ENCODE measurements around the gene LRRC23. TPM values are rescaled to one million over a fixed set of nuclear protein-coding genes. Genes with fewer than 3 reads are reported as not detected.
"Not testable (repeated sequence)": the region's sequence is repeated elsewhere in the genome, so short reads cannot be mapped to it uniquely, and the experiment has no call there.

The LRRC23 gene
- total RNA-seq, 1 donor, result 7.6 TPM

DNA sequence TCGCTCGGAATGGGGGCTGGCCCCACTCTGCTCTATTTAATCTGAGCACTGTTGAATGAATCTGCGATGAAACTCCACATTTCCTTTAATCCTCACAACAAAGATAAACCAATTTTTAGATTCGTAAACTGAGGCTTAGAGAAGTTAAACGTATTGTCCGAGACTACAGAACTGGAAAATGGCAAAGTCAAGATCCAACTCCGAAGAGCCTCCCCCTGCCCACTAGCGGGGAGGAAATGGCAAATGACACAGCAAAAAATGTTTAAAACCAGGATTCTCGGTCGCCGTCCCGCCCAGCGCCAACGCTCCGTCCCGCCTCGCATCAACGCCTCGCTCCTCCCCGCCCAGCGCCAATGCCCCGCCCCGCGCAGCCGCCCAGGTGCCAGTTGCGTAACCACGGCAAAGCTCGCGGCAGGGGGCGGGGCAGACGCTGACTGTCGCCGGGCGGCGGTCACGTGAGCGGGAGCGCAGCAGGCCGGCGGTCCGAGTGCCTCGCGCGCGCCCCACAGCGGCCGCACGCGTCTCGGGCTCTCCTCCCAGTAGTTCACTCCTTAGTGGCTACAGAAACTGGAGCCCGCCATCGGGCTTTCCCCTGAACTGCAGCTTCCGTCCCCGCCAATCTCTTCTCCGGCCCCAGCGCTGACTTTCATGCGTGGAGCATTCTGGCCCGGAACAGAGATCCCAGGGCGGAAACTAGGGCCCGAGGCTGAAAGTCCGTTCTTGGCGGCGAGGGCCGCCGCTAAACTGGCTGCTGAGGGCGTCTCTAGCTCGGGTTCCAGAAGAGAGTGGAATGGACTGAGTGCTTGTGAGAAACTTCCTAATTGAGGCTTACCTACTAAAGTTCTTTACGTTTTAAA is 13.6 kb upstream of the LRRC23 start:
- no peaks in the 10 kb centered on the region for H4K20me1 ChIP-seq (ENCODE audit: insufficient read depth, low read length)
- TF ChIP-seq, protein P1, sequence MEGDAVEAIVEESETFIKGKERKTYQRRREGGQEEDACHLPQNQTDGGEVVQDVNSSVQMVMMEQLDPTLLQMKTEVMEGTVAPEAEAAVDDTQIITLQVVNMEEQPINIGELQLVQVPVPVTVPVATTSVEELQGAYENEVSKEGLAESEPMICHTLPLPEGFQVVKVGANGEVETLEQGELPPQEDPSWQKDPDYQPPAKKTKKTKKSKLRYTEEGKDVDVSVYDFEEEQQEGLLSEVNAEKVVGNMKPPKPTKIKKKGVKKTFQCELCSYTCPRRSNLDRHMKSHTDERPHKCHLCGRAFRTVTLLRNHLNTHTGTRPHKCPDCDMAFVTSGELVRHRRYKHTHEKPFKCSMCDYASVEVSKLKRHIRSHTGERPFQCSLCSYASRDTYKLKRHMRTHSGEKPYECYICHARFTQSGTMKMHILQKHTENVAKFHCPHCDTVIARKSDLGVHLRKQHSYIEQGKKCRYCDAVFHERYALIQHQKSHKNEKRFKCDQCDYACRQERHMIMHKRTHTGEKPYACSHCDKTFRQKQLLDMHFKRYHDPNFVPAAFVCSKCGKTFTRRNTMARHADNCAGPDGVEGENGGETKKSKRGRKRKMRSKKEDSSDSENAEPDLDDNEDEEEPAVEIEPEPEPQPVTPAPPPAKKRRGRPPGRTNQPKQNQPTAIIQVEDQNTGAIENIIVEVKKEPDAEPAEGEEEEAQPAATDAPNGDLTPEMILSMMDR (IDR thresholded peaks at IDR 0.05; ENCODE audit: extremely low read depth, low read depth, low read length), result peak; percentile 74
- peak overlapping the region; percentile 66 for H3K4me3 ChIP-seq (ENCODE audit: insufficient read depth, low read length)
- peak overlapping the region; percentile 89 for H2AFZ ChIP-seq (ENCODE audit: low read length)
- H3K27me3 ChIP-seq (ENCODE audit: insufficient read depth, low read length), result no peaks in the 10 kb centered on the region
- H3K27ac ChIP-seq (ENCODE audit: low read depth, low read length), result peak overlapping the region; percentile 71
- no peaks in the 10 kb centered on the region for H3K9me3 ChIP-seq (ENCODE audit: low read depth, low read length)
- peak; percentile 99 for DNase-seq (ENCODE audit: insufficient read length, low spot score, missing footprints)
- no peaks in the 10 kb centered on the region for H3K79me2 ChIP-seq (ENCODE audit: insufficient read depth, low read length)
- peaks cover 4% of the 10 kb centered on the region for H3K36me3 ChIP-seq (ENCODE audit: insufficient read depth, low read length)
- H3K4me1 ChIP-seq (ENCODE audit: insufficient read depth, low read length), result peaks cover 11% of the 10 kb centered on the region
- peak overlapping the region; percentile 82 for H3K4me2 ChIP-seq (ENCODE audit: insufficient read depth, low read length)

DNA sequence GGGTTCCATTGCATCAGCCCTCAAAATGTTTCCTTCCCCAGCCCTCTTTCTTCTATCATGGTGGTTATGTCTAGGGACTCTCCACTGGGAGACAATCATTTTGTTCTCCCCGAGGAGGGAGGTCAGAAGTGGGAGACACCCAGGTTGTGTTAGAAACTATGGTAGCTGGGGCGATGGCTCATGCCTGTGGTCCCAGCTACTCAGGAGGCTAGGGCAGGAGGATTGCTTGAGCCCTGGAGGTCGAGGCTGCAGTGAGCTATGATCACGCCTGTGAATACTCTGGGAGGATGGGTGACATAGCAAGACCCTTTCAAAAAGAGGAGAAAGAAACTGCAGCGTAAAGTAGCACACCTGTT is 13.0 kb upstream of the LRRC23 start:
- DNase-seq (ENCODE audit: insufficient read length, low spot score, missing footprints), result no peak
- Histone ChIP-seq H3K4me2 (ENCODE audit: insufficient read depth, low read length) (peak overlapping the region; percentile 82), H3K4me1 (ENCODE audit: insufficient read depth, low read length) (peaks cover 11% of the 10 kb centered on the region), H3K27ac (ENCODE audit: low read depth, low read length) (peak overlapping the region; percentile 71), H3K79me2 (ENCODE audit: insufficient read depth, low read length) (no peaks in the 10 kb centered on the region), H3K4me3 (ENCODE audit: insufficient read depth, low read length) (peak overlapping the region; percentile 66), H3K36me3 (ENCODE audit: insufficient read depth, low read length) (peaks cover 4% of the 10 kb centered on the region), H3K9me3 (ENCODE audit: low read depth, low read length) (no peaks in the 10 kb centered on the region), H4K20me1 (ENCODE audit: insufficient read depth, low read length) (no peaks in the 10 kb centered on the region), H3K27me3 (ENCODE audit: insufficient read depth, low read length) (no peaks in the 10 kb centered on the region), H2AFZ (ENCODE audit: low read length) (peak overlapping the region; percentile 89)
- TF ChIP-seq, protein P1 (IDR thresholded peaks at IDR 0.05; ENCODE audit: extremely low read depth, low read depth, low read length), result no peak

DNA sequence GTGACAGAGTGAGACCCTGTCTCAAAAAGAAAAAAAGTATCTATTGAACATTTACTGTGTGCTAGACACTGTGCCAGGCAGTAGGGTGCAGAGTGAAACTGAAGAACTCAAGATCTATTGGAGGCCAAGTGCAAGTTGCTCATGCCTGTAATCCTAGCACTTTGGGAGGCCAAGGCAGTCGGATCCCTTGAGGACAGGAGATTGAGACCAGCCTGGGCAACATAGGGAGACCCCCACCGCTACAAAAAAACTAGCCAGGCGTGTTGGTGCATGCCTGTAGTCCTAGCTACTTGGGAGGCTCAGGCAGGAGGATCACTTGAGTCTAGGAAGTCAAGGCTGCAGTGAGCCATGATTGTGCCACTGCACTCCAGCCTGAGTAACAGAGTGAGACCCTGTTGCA is 11.9 kb upstream of the LRRC23 start:
- H2AFZ ChIP-seq (ENCODE audit: low read length); DNase-seq (ENCODE audit: insufficient read length, low spot score, missing footprints); H3K4me2 ChIP-seq (ENCODE audit: insufficient read depth, low read length); H3K9me3 ChIP-seq (ENCODE audit: low read depth, low read length); H3K36me3 ChIP-seq (ENCODE audit: insufficient read depth, low read length); H4K20me1 ChIP-seq (ENCODE audit: insufficient read depth, low read length); H3K27me3 ChIP-seq (ENCODE audit: insufficient read depth, low read length); H3K4me3 ChIP-seq (ENCODE audit: insufficient read depth, low read length); H3K79me2 ChIP-seq (ENCODE audit: insufficient read depth, low read length); H3K27ac ChIP-seq (ENCODE audit: low read depth, low read length): not testable (repeated sequence)
- peaks cover 11% of the 10 kb centered on the region for H3K4me1 ChIP-seq (ENCODE audit: insufficient read depth, low read length)

DNA sequence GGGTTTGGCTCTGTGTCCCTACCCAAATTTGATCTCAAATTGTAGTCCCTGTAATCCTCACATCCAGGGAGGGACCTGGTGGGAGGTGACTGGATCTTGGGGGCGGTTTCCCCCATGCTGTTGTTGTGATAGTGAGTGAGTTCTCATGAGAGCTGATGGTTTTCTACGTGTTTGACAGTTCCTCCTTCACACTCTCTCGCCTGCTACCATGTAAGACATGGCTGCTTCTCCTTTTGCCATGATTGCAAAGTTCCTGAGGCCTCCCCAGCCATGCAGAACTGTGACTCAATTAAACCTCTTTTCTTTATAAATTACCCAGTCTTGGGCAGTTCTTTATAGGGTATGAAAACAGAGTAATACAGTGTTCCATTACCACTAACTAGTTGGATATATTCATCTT is 10.3 kb upstream of the LRRC23 start:
- Histone ChIP-seq H3K4me2 (ENCODE audit: insufficient read depth, low read length) (no peak overlapping the region), H3K36me3 (ENCODE audit: insufficient read depth, low read length) (no peaks in the 10 kb centered on the region), H3K4me1 (ENCODE audit: insufficient read depth, low read length) (peaks cover 11% of the 10 kb centered on the region), H3K4me3 (ENCODE audit: insufficient read depth, low read length) (no peak overlapping the region), H3K79me2 (ENCODE audit: insufficient read depth, low read length) (no peaks in the 10 kb centered on the region), H3K9me3 (ENCODE audit: low read depth, low read length) (no peaks in the 10 kb centered on the region), H3K27me3 (ENCODE audit: insufficient read depth, low read length) (no peaks in the 10 kb centered on the region), H4K20me1 (ENCODE audit: insufficient read depth, low read length) (no peaks in the 10 kb centered on the region), H3K27ac (ENCODE audit: low read depth, low read length) (no peak overlapping the region), H2AFZ (ENCODE audit: low read length) (no peak overlapping the region)
- DNase-seq (ENCODE audit: insufficient read length, low spot score, missing footprints), result no peak
- TF ChIP-seq, protein P1 (IDR thresholded peaks at IDR 0.05; ENCODE audit: extremely low read depth, low read depth, low read length), result no peak
